K562 (cell line): ENCODE results near the gene ENTREP3. TPM values are rescaled to one million over a fixed set of nuclear protein-coding genes. Genes with fewer than 3 reads are reported as not detected.

Experiments used
- ATAC-seq: fragments of 200-7000 bp; cut with Tn5 transposase; 3 replicates; pipeline ENCODE4 v1.9.1; 2020; ENCODE audit warnings: moderate library complexity
- BruUV-seq: library from RNA; stranded (reverse); fragments of 400-500 nt; replicated peaks from 2 replicates; lab custom pipeline; 2021; lab: Mats Ljungman, UMichigan
- CTCF ChIA-PET: fragments of 300-600 bp; formaldehyde crosslinking; extraction: SDS; loops from one replicate; lab custom pipeline; 2021; ENCODE audit warnings: low intra/inter-chr PET ratio; lab: Yijun Ruan, JAX
- POLR2A ChIA-PET: fragments of 300-600, 350-650 bp; sonication (Branson Sonifier 250); formaldehyde crosslinking; extraction: SDS; loops from one replicate; lab custom pipeline; 2021; ENCODE audit warnings: antibody characterized with exemption, inconsistent platforms; lab: Yijun Ruan, JAX
- DNase-seq, 4 experiments: peaks; one replicate each; pipeline versions ENCODE4 v3.0.0 to v3.0.0-alpha.2; 2011 to 2018; ENCODE audit warnings: low spot score in 3 of 4, mixed read lengths in 3 of 4; ENCODE audit errors: extremely low read depth in 1 of 4
- FAIRE-seq: peaks from 2 replicates; lab custom pipeline; 2011; peaks lifted over from hg19 to GRCh38; lab: Jason Lieb, UNC
- H2AFZ ChIP-seq: 2 replicates; pipeline ENCODE4 v1.6.0; 2011; ENCODE audit warnings: low read depth, low read length, control low read depth, inconsistent platforms
- H3K27ac ChIP-seq: fragments of 200-600 bp; 3 replicates; pipeline ENCODE4 v1.8.0; 2011; ENCODE audit warnings: low read depth, mild to moderate bottlenecking, control low read depth, inconsistent platforms, low read length, moderate library complexity, mixed read lengths; ENCODE audit errors: extremely low read depth
- H3K27me3 ChIP-seq, 2 experiments: fragments of 300-600 bp in 1 of 2; 2 replicates in 1 of 2; 3 replicates in 1 of 2; pipeline versions ENCODE4 v1.6.0 to v1.8.0; 2011; ENCODE audit warnings: inconsistent platforms in 2 of 2, low read length in 2 of 2, mild to moderate bottlenecking in 1 of 2, mixed read lengths in 1 of 2, moderate library complexity in 1 of 2; ENCODE audit not compliant: control insufficient read depth in 2 of 2, insufficient read depth in 2 of 2
- H3K36me3 ChIP-seq: fragments of 300-600 bp; 3 replicates; pipeline ENCODE4 v1.8.0; 2011; ENCODE audit warnings: mild to moderate bottlenecking, low read length, inconsistent platforms; ENCODE audit not compliant: control insufficient read depth, insufficient read depth
- H3K4me1 ChIP-seq, 2 experiments: fragments of 200-600 bp in 1 of 2; replicated peaks in 1 of 2; 2 replicates in 1 of 2; 3 replicates in 1 of 2; pipeline versions ENCODE4 v1.5.1 to v1.8.0; 2011; ENCODE audit warnings: inconsistent platforms in 2 of 2, low read length in 2 of 2, mild to moderate bottlenecking in 1 of 2, mixed read lengths in 1 of 2, moderate library complexity in 1 of 2; ENCODE audit not compliant: control insufficient read depth in 2 of 2, insufficient read depth in 2 of 2
- H3K4me2 ChIP-seq: 2 replicates; pipeline ENCODE4 v1.6.1; 2011; ENCODE audit warnings: low read length, control low read depth, inconsistent platforms, mixed read lengths; ENCODE audit not compliant: insufficient read depth
- H3K4me3 ChIP-seq: fragments of 200-600 bp; sonication (generic), shearing (Covaris generic); 2 replicates; pipeline ENCODE4 v1.5.1; 2016; ENCODE audit warnings: control low read depth, inconsistent platforms
- H3K79me2 ChIP-seq: fragments of 200-600 bp; 3 replicates; pipeline ENCODE4 v1.8.0; 2011; ENCODE audit warnings: low read length, inconsistent platforms; ENCODE audit not compliant: control insufficient read depth, insufficient read depth
- H3K9ac ChIP-seq, 2 experiments: 2 replicates each; pipeline versions ENCODE4 v1.6.0 to v1.6.1; 2011; ENCODE audit warnings: low read depth in 2 of 2, low read length in 2 of 2, control low read depth in 1 of 2, inconsistent platforms in 1 of 2, mild to moderate bottlenecking in 1 of 2, mixed read lengths in 1 of 2; ENCODE audit not compliant: insufficient read depth in 1 of 2
- H3K9me1 ChIP-seq: one replicate; pipeline ENCODE4 v1.6.0; 2011; ENCODE audit warnings: inconsistent platforms, mild to moderate bottlenecking, low read length, moderate library complexity; ENCODE audit not compliant: control insufficient read depth, insufficient read depth
- H3K9me3 ChIP-seq: replicated peaks from 2 replicates; pipeline ENCODE4 v1.5.1; 2011; ENCODE audit warnings: low read depth, low read length, inconsistent platforms; ENCODE audit not compliant: control insufficient read depth, insufficient read depth
- H4K20me1 ChIP-seq: replicated peaks from 2 replicates; pipeline ENCODE4 v1.6.1; 2011; ENCODE audit warnings: low read length, inconsistent platforms, mixed read lengths; ENCODE audit not compliant: control insufficient read depth, insufficient read depth
- BACH1 ChIP-seq: fragments of 200-800 bp; sonication (Bioruptor generic); IDR thresholded peaks from 2 replicates; pipeline ENCODE4 v1.6.1; 2016; ENCODE audit warnings: missing genetic modification characterization, missing compliant biosample characterization
- PHF21A ChIP-seq: fragments of 450-650 bp; IDR thresholded peaks from 2 replicates; pipeline ENCODE4 v1.6.1; 2017; ENCODE audit warnings: low read depth, borderline replicate concordance
- PRPF4 ChIP-seq: fragments of 200-400 bp; formaldehyde crosslinking; IDR thresholded peaks from one replicate; pipeline ENCODE4 v1.6.1; 2017; ENCODE audit warnings: low read length, low read depth, mild to moderate bottlenecking; ENCODE audit not compliant: insufficient read depth, poor library complexity, severe bottlenecking
- VEZF1 ChIP-seq: fragments of 200-800 bp; sonication (Bioruptor generic); IDR thresholded peaks from 2 replicates; pipeline ENCODE4 v1.6.1; 2017; ENCODE audit warnings: missing genetic modification characterization, missing compliant biosample characterization
- ZNF75A ChIP-seq: fragments of 450-650 bp; formaldehyde crosslinking; IDR thresholded peaks from 2 replicates; pipeline ENCODE4 v1.4.0; 2020; ENCODE audit warnings: mild to moderate bottlenecking
- WGBS: fragments of 100-300 bp; shearing (Covaris generic); methylation state at CpG from one replicate; pipeline ENCODE4 v1.1.6; 2016; ENCODE audit warnings: low coverage, mixed read lengths; ENCODE audit not compliant: insufficient coverage; ENCODE audit errors: missing lambda C conversion rate; 5-methylcytosine and 5-hydroxymethylcytosine counted together
- in situ Hi-C: fragments of 300-500 bp; cut with MboI; formaldehyde crosslinking; loops from 4 replicates; pipeline ENCODE4 v1.15.0; 2018; ENCODE audit warnings: inconsistent platforms, mixed read lengths
- intact Hi-C: fragments of 100-400 bp; cut with micrococcal nuclease; formaldehyde crosslinking; loops from 2 replicates; pipeline ENCODE4 v1.14.2; 2022
- polyA plus RNA-seq, 8 experiments: library from polyadenylated mRNA; depleted of rRNA in 4 of 8; stranded (reverse) in 5 of 8; unstranded in 3 of 8; fragments of >200 nt; fragmentation: Nextera tagmentation in 2 of 8; fragmentation: Illumina TruSeq in 1 of 8; extraction: Ambion mirVana in 2 of 8; extraction: Trizol in 1 of 8; gene quantifications; 2 replicates each; pipeline versions ENCODE4 v1.2.1 to v1.2.3, GENCODE V29; 2011 to 2014; ENCODE audit warnings: inconsistent platforms in 1 of 8, missing spikeins in 1 of 8
- total RNA-seq, 7 experiments: library from RNA; depleted of rRNA in 6 of 7; stranded (reverse); fragments of >200 nt in 6 of 7; fragmentation: Illumina TruSeq in 2 of 7; extraction: Trizol in 2 of 7; gene quantifications; 2 replicates each; pipeline versions ENCODE4 v1.2.1 to v1.2.3, GENCODE V29; 2011 to 2021; ENCODE audit warnings: low replicate concordance in 1 of 7
- TF ChIP-seq, protein P1 (sequence below): fragments of 450-650 bp; IDR thresholded peaks from 2 replicates; pipeline ENCODE4 v1.6.1; 2016; ENCODE audit warnings: mild to moderate bottlenecking, moderate library complexity

ENTREP3 gene
- total and polyA plus RNA-seq, 9 of the 15 experiments (the other 6 are each of a cell fraction or from before 2014, with no cell fraction given), result 1.9 to 41.8 (median 5.9) TPM

- Histone ChIP-seq H4K20me1 (no peaks in the 10 kb centered on the region), H3K27me3 (no peaks in the 10 kb centered on the region), H3K9me1 (no peaks in the 10 kb centered on the region), H3K4me1 (peaks cover 18 to 46% of the 10 kb centered on the region in 2 experiments; a peak in 4 of 5 replicates), H3K4me3 (peak overlapping the region; percentile 57), H3K9me3 (no peaks in the 10 kb centered on the region), H3K79me2 (peaks cover 9% of the 10 kb centered on the region), H3K9ac (peak overlapping the region; percentile 39 to 93; a peak in 3 of 4 replicates), H2AFZ (peak overlapping the region; percentile 92), H3K27ac (no peak overlapping the region), H3K36me3 (peaks cover 4% of the 10 kb centered on the region; the same call in 1 of the 3 replicates), H3K4me2 (peak overlapping the region; percentile 80)
- ATAC-seq, result peak; percentile 30
- peak; percentile 60 for FAIRE-seq
- peak; percentile 75 to 87 (median 84) for DNase-seq
- intact Hi-C loops (loop anchor here (1.0 to 2.0 kb wide), 3 partner anchors 23 to 45 kb away; partner anchors contain the start of genes FDPS and PKLR), in situ Hi-C loops (no loop called here)
- BruUV-seq, result no TSS peak
- 2% methylated on average over 22 of the region's 29 CpGs for WGBS
- POLR2A ChIA-PET, result interaction anchor here (0.6 to 1.0 kb wide), 6 partner anchors 10 to 95 kb away, joined by 3 to 5 read pairs (median 3); partner anchors contain the start of gene SCAMP3
- CTCF ChIA-PET, result interaction anchor here (0.7 to 2.0 kb wide), 3 partner anchors 29 to 45 kb away, joined by 3 to 12 read pairs (median 5); no protein-coding TSS in a partner anchor
- TF ChIP-seq BACH1 (tag), result no peak
- TF ChIP-seq PHF21A, result no peak
- peak; percentile 59 for TF ChIP-seq VEZF1 (CRISPR knock-in tag)
- TF ChIP-seq PRPF4, result no peak
- TF ChIP-seq, protein P1, sequence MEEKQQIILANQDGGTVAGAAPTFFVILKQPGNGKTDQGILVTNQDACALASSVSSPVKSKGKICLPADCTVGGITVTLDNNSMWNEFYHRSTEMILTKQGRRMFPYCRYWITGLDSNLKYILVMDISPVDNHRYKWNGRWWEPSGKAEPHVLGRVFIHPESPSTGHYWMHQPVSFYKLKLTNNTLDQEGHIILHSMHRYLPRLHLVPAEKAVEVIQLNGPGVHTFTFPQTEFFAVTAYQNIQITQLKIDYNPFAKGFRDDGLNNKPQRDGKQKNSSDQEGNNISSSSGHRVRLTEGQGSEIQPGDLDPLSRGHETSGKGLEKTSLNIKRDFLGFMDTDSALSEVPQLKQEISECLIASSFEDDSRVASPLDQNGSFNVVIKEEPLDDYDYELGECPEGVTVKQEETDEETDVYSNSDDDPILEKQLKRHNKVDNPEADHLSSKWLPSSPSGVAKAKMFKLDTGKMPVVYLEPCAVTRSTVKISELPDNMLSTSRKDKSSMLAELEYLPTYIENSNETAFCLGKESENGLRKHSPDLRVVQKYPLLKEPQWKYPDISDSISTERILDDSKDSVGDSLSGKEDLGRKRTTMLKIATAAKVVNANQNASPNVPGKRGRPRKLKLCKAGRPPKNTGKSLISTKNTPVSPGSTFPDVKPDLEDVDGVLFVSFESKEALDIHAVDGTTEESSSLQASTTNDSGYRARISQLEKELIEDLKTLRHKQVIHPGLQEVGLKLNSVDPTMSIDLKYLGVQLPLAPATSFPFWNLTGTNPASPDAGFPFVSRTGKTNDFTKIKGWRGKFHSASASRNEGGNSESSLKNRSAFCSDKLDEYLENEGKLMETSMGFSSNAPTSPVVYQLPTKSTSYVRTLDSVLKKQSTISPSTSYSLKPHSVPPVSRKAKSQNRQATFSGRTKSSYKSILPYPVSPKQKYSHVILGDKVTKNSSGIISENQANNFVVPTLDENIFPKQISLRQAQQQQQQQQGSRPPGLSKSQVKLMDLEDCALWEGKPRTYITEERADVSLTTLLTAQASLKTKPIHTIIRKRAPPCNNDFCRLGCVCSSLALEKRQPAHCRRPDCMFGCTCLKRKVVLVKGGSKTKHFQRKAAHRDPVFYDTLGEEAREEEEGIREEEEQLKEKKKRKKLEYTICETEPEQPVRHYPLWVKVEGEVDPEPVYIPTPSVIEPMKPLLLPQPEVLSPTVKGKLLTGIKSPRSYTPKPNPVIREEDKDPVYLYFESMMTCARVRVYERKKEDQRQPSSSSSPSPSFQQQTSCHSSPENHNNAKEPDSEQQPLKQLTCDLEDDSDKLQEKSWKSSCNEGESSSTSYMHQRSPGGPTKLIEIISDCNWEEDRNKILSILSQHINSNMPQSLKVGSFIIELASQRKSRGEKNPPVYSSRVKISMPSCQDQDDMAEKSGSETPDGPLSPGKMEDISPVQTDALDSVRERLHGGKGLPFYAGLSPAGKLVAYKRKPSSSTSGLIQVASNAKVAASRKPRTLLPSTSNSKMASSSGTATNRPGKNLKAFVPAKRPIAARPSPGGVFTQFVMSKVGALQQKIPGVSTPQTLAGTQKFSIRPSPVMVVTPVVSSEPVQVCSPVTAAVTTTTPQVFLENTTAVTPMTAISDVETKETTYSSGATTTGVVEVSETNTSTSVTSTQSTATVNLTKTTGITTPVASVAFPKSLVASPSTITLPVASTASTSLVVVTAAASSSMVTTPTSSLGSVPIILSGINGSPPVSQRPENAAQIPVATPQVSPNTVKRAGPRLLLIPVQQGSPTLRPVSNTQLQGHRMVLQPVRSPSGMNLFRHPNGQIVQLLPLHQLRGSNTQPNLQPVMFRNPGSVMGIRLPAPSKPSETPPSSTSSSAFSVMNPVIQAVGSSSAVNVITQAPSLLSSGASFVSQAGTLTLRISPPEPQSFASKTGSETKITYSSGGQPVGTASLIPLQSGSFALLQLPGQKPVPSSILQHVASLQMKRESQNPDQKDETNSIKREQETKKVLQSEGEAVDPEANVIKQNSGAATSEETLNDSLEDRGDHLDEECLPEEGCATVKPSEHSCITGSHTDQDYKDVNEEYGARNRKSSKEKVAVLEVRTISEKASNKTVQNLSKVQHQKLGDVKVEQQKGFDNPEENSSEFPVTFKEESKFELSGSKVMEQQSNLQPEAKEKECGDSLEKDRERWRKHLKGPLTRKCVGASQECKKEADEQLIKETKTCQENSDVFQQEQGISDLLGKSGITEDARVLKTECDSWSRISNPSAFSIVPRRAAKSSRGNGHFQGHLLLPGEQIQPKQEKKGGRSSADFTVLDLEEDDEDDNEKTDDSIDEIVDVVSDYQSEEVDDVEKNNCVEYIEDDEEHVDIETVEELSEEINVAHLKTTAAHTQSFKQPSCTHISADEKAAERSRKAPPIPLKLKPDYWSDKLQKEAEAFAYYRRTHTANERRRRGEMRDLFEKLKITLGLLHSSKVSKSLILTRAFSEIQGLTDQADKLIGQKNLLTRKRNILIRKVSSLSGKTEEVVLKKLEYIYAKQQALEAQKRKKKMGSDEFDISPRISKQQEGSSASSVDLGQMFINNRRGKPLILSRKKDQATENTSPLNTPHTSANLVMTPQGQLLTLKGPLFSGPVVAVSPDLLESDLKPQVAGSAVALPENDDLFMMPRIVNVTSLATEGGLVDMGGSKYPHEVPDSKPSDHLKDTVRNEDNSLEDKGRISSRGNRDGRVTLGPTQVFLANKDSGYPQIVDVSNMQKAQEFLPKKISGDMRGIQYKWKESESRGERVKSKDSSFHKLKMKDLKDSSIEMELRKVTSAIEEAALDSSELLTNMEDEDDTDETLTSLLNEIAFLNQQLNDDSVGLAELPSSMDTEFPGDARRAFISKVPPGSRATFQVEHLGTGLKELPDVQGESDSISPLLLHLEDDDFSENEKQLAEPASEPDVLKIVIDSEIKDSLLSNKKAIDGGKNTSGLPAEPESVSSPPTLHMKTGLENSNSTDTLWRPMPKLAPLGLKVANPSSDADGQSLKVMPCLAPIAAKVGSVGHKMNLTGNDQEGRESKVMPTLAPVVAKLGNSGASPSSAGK, result no peak
- TF ChIP-seq ZNF75A (CRISPR knock-in tag), result no peak
Measured at GRCh38 chr1:155277902-155278688, 22.8 kb upstream of the ENTREP3 start.
